Left ventricle myocardium inferior (tissue), 1 donor: ENCODE measurements around the gene FKBP15. TPM values are rescaled to one million over a fixed set of nuclear protein-coding genes. Genes with fewer than 3 reads are reported as not detected.
"Not testable (repeated sequence)": the region's sequence is repeated elsewhere in the genome, so short reads cannot be mapped to it uniquely, and the experiment has no call there.

ENCODE experiments used
- DNase-seq: peaks from one replicate; pipeline ENCODE4 v3.0.0-alpha.2; 2020
- H3K27ac ChIP-seq: fragments of 200-600 bp; replicated peaks from 2 replicates; pipeline ENCODE4 v1.8.0; 2021
- H3K27me3 ChIP-seq: fragments of 200-600 bp; 2 replicates; pipeline ENCODE4 v1.8.0; 2021; ENCODE audit warnings: low read depth
- H3K36me3 ChIP-seq: fragments of 200-600 bp; 2 replicates; pipeline ENCODE4 v1.8.0; 2021
- H3K4me1 ChIP-seq: fragments of 200-600 bp; 2 replicates; pipeline ENCODE4 v1.8.0; 2021
- H3K4me3 ChIP-seq: fragments of 200-600 bp; 2 replicates; pipeline ENCODE4 v1.8.0; 2021; ENCODE audit warnings: mild to moderate bottlenecking, moderate library complexity
- H3K9me3 ChIP-seq: fragments of 200-600 bp; replicated peaks from 2 replicates; pipeline ENCODE4 v1.8.0; 2021
- CTCF ChIP-seq: fragments of 200-600 bp; IDR thresholded peaks from 2 replicates; pipeline ENCODE4 v1.8.0; 2021; ENCODE audit warnings: antibody characterized with exemption, mild to moderate bottlenecking, borderline replicate concordance
- intact Hi-C: fragments of 100-400 bp; cut with micrococcal nuclease; formaldehyde crosslinking; loops from one replicate; pipeline ENCODE4 v1.11.0; 2022
- total RNA-seq: library from RNA; stranded (reverse); fragmentation: NEBNext Ultra II Directional; extraction: Animal tissue kit (Norgen Biotek cat#: 25700); gene quantifications from one replicate; pipeline ENCODE4 v1.2.1, GENCODE V29; 2021
- donor health status: DM: no; HTN: yes; CAD: no; lungs with severe emphysema.

Gene FKBP15
- total RNA-seq, 1 donor from 2014 or later, result 19.0 TPM

GRCh38 chr9:113129466-113129865 is 91.6 kb downstream of the FKBP15 start:
- peaks cover 5% of the 10 kb centered on the region for H3K4me1 ChIP-seq
- H3K36me3 ChIP-seq, result no peaks in the 10 kb centered on the region
- TF ChIP-seq CTCF, result no peak
- intact Hi-C loops, result no loop called here
- H3K9me3 ChIP-seq, result no peaks in the 10 kb centered on the region
- H3K27ac ChIP-seq, result no peak overlapping the region
- peaks cover 45% of the 10 kb centered on the region for H3K27me3 ChIP-seq
- no peak overlapping the region for H3K4me3 ChIP-seq
- DNase-seq, result no peak

GRCh38 chr9:113125386-113126035 is 95.6 kb downstream of the FKBP15 start:
- Histone ChIP-seq H3K27me3 (peaks cover 42% of the 10 kb centered on the region), H3K36me3 (no peaks in the 10 kb centered on the region), H3K9me3 (no peaks in the 10 kb centered on the region), H3K4me1 (no peaks in the 10 kb centered on the region), H3K4me3 (no peak overlapping the region), H3K27ac (no peak overlapping the region)
- TF ChIP-seq CTCF, result no peak
- intact Hi-C loops, result no loop called here
- no peak for DNase-seq

- H3K4me1 ChIP-seq, DNase-seq, H3K36me3 ChIP-seq, H3K27me3 ChIP-seq, H3K9me3 ChIP-seq, H3K27ac ChIP-seq, H3K4me3 ChIP-seq, intact Hi-C loops: not testable (repeated sequence)
These were observed 102.2 kb downstream of the FKBP15 start for GRCh38 chr9:113118829-113119228.

Other genes with a start within 250 kb of the FKBP15 start
- 6.2 TPM for gene ZNF883, start 209.1 kb downstream of the FKBP15 start, total RNA-seq
- gene ZFP37, start 164.6 kb downstream of the FKBP15 start, total RNA-seq, result 1.0 TPM
- gene SLC31A2, start 70.3 kb downstream of the FKBP15 start, total RNA-seq, result 10.7 TPM
- 12.6 TPM for gene SLC31A1, start 267 bp upstream of the FKBP15 start, total RNA-seq
- gene CDC26, start 54.3 kb upstream of the FKBP15 start, total RNA-seq, result 37.0 TPM
- 11.2 TPM for gene PRPF4, start 54.4 kb upstream of the FKBP15 start, total RNA-seq
- not detected for gene RNF183, start 82.1 kb upstream of the FKBP15 start, total RNA-seq
- 12.4 TPM for gene WDR31, start 119.0 kb upstream of the FKBP15 start, total RNA-seq
- gene BSPRY, start 128.3 kb upstream of the FKBP15 start, total RNA-seq, result 0.25 TPM
- 8.9 TPM for gene HDHD3, start 155.7 kb upstream of the FKBP15 start, total RNA-seq
- gene ALAD, start 180.0 kb upstream of the FKBP15 start, total RNA-seq, result 75.6 TPM
- gene POLE3, start 189.4 kb upstream of the FKBP15 start, total RNA-seq, result 22.5 TPM
- 0.14 TPM for gene C9orf43, start 189.5 kb upstream of the FKBP15 start, total RNA-seq
- gene RGS3, start 242.4 kb upstream of the FKBP15 start, total RNA-seq, result 187 TPM